ENCODE measurements around the gene RGMB.
"Not testable (repeated sequence)": the region's sequence is repeated elsewhere in the genome, so short reads cannot be mapped to it uniquely, and the experiment has no call there.

RGMB gene

GRCh38 chr5:98773464-98774191, at the start of gene RGMB:
Gene RGMB (plus strand): TSS chr5:98773663. CDS start chr5:98774071, 408 bp downstream.
- peak; percentile 96 for DNase-seq (ENCODE audit: extremely low spot score)
- ChIA-PET CTCF (interaction anchor here (2.0 kb wide), 1 partner anchor 40 kb away, joined by 5 read pairs; no protein-coding TSS in a partner anchor), POLR2A (no interaction called here)
- no peak for TF ChIP-seq CTCF (IDR thresholded peaks at IDR 0.05; ENCODE audit: control extremely low read depth, extremely low read depth, low read depth, missing control alignments)

- no peak for DNase-seq (ENCODE audit: extremely low spot score)
- ChIA-PET CTCF (no interaction called here), POLR2A (no interaction called here)
- no peak for TF ChIP-seq CTCF (IDR thresholded peaks at IDR 0.05; ENCODE audit: control extremely low read depth, extremely low read depth, low read depth, missing control alignments)
These were observed 47.2 kb upstream of the RGMB start for GRCh38 chr5:98726258-98726657.

GRCh38 chr5:98727686-98728085, 45.8 kb upstream of the RGMB start:
- no peak for DNase-seq (ENCODE audit: extremely low spot score)
- ChIA-PET CTCF (interaction anchor here (0.8 kb wide), 1 partner anchor 18 kb away, joined by 3 read pairs; no protein-coding TSS in a partner anchor), POLR2A (no interaction called here)
- no peak for TF ChIP-seq CTCF (IDR thresholded peaks at IDR 0.05; ENCODE audit: control extremely low read depth, extremely low read depth, low read depth, missing control alignments)

GRCh38 chr5:98734646-98735045, 38.8 kb upstream of the RGMB start:
- no peak for TF ChIP-seq CTCF (IDR thresholded peaks at IDR 0.05; ENCODE audit: control extremely low read depth, extremely low read depth, low read depth, missing control alignments)
- no peak for DNase-seq (ENCODE audit: extremely low spot score)
- CTCF ChIA-PET, result interaction anchor here (1.4 to 2.7 kb wide), 3 partner anchors 13 to 20 kb away, joined by 5 to 12 read pairs (median 6); no protein-coding TSS in a partner anchor
- POLR2A ChIA-PET, result interaction anchor here (0.6 kb wide), 1 partner anchor 1580 kb away, joined by 3 read pairs; no protein-coding TSS in a partner anchor

GRCh38 chr5:98735806-98736507, 37.5 kb upstream of the RGMB start:
- no peak for DNase-seq (ENCODE audit: extremely low spot score)
- POLR2A ChIA-PET, result no interaction called here
- CTCF ChIA-PET, result no interaction called here
- no peak for TF ChIP-seq CTCF (IDR thresholded peaks at IDR 0.05; ENCODE audit: control extremely low read depth, extremely low read depth, low read depth, missing control alignments)

- DNase-seq (ENCODE audit: extremely low spot score), result no peak
- ChIA-PET POLR2A (no interaction called here), CTCF (no interaction called here)
- TF ChIP-seq CTCF (IDR thresholded peaks at IDR 0.05; ENCODE audit: control extremely low read depth, extremely low read depth, low read depth, missing control alignments), result no peak
These were observed 36.7 kb upstream of the RGMB start for GRCh38 chr5:98736753-98737152.

GRCh38 chr5:98737441-98737840, 36.0 kb upstream of the RGMB start:
- CTCF ChIA-PET; DNase-seq (ENCODE audit: extremely low spot score); POLR2A ChIA-PET: not testable (repeated sequence)

GRCh38 chr5:98738481-98739149, 34.8 kb upstream of the RGMB start:
- POLR2A ChIA-PET; CTCF ChIA-PET; DNase-seq (ENCODE audit: extremely low spot score): not testable (repeated sequence)
